HG02571 (cell line): ENCODE measurements around the gene ZBTB49.
"Not testable (repeated sequence)": the region's sequence is repeated elsewhere in the genome, so short reads cannot be mapped to it uniquely, and the experiment has no call there.

ENCODE experiments used
- ATAC-seq: cut with Tn5 transposase; IDR thresholded peaks from one replicate; pipeline ENCODE4 v1.9.1; 2021; ENCODE audit warnings: mild to moderate bottlenecking, moderate library complexity; ENCODE audit not compliant: unreplicated experiment

Gene ZBTB49, protein sequence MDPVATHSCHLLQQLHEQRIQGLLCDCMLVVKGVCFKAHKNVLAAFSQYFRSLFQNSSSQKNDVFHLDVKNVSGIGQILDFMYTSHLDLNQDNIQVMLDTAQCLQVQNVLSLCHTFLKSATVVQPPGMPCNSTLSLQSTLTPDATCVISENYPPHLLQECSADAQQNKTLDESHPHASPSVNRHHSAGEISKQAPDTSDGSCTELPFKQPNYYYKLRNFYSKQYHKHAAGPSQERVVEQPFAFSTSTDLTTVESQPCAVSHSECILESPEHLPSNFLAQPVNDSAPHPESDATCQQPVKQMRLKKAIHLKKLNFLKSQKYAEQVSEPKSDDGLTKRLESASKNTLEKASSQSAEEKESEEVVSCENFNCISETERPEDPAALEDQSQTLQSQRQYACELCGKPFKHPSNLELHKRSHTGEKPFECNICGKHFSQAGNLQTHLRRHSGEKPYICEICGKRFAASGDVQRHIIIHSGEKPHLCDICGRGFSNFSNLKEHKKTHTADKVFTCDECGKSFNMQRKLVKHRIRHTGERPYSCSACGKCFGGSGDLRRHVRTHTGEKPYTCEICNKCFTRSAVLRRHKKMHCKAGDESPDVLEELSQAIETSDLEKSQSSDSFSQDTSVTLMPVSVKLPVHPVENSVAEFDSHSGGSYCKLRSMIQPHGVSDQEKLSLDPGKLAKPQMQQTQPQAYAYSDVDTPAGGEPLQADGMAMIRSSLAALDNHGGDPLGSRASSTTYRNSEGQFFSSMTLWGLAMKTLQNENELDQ

DNA sequence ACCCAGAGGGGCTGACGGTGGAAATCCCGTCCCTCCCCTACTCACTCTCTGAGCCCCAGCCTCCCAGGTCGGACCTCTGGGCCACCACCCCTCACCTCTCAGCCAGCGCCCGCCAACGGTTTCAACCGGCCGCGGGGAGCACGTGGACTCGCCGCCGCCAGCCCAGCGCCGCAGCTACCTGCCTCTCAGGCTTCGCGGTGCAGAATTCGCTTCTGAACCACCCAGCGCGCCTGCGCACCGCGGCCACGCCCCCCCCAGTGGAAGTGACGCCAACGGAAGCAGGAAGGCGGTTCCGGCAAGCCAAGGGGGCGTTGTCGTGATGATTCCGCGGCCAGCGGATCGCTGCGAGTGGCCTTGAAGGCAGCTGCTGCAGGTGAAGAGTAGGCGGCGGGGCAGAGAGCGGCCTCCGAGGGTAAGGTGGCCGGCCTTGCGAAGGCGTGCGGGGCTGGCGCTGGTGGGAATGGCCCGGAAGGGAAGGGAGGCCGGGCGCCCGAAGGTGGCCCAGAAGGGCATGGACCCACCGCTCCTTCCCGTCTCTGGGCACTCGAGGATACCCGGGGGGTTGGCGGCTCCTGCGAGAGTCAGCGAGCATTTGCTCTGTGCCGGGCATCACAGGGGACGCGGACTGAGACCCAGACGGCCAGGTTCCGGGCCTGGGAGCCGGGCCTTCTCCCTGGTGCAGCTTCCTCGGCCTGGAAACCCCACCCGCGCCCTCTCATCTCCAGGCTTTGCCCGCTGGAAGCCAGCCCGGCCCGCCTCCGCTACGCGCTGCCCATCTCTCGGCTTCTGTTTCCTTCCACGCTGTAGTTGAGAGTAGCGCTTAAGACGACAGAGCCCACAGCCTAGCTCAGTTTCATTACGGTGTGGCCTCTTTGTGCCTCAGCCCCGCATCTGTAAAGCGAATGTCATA, at the start of gene ZBTB49, which contains the start of gene LYAR:
Gene ZBTB49 (plus strand): TSS at position 311 of the 910 bp plus-strand sequence. CDS start 9,695 bp downstream, outside the sequence.
Gene LYAR (minus strand): TSS at position 214 of the 910 bp plus-strand sequence. CDS start 6,412 bp downstream, outside the sequence.
- ATAC-seq, result peak; percentile 78

DNA sequence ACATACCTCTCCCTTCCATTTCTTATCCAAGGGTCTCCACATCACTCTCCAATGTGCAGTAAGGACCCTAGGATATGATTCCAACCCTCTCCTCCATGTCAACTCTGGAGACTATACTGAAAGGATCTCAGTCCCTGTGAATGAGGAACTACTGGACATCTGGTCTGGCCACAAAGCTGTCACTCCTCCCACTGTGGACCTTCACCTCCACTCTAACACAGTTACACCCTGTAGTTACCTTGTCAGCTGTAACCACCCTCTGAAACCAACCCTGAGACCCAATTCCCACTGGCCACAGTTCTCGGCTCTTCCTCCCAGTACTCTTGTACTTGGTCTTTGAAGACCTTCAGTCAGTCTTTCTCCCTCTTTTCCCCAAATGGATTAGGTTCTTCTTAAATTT, 44.9 kb upstream of the ZBTB49 start:
- ATAC-seq, result no peak

DNA sequence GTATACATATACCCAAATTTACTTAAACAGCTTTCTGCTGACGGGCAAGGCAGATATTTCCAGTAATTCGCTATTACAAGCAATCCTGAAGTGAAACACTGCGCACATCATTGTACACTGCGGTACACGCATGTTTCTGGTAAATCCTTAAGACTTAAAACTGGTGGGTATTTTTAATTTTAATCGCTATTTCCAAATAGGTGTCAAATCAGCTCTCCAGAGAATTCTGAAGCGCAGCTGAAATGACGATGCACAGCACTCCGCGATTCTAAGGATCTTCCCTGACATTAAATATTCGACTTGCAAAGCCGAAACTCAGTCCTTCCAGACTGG, 42.4 kb upstream of the ZBTB49 start:
- peak; percentile 5 for ATAC-seq

DNA sequence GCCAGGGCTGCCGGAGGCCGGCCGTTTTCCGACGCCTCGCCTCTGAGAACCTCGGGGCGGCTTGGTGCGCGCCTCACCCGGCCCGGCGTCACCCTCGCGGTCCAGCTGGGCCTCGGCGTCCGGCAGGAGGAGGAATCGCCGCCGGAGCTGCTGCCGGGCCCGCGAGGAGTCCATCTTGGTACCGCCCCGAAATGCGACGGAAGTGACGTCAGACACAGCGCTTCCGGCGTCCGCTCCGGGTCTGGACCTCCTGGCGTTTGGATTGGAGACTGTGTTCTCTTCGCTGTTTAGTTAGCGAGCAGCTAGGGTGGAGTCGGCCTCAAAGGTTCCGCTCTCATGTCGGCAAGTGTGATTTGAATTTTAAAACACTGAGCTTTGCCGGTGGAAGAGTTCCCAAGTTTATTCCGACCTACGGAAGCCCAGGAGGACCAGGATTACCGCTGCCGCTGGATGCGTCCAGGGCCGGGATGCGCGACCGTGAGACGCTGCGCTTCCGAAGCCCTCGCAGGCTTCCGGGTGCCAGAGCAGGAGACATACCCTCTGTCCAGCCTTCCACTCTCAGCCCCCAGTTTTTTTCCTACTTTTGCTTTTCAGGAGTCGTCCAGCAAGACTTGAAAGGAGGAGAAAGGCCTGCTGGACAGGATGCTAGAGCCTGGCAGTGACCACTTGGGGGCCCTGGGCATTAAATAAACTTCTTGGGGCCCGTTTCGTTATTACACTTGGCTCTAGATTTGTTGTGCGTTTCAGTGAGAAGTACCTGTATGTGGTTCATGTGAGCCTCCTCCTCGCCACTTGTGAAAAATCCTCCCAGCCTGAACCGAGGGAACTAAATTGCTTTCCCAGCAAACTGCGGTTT, 41.8 kb upstream of the ZBTB49 start, which contains the start of gene TMEM128:
Gene TMEM128 (minus strand): TSS at position 195 of the 856 bp plus-strand sequence. CDS start 21 bp downstream, at position 174.
- ATAC-seq, result peak; percentile 97

DNA sequence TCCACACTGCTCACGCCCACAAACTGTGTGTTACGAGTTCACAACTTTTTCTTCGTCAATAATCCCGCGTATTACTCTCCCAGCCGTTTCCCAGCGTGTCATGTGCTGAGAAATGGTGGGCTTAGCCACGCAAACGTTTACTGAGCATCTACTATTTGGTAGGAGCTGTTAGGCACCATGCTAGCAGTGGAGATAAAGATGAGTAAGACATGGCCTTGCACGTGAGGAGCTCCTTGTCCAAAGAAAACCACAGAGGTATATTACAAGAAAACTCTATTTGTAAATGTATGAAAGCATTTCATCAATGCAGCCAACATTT, 41.2 kb upstream of the ZBTB49 start:
- no peak for ATAC-seq

DNA sequence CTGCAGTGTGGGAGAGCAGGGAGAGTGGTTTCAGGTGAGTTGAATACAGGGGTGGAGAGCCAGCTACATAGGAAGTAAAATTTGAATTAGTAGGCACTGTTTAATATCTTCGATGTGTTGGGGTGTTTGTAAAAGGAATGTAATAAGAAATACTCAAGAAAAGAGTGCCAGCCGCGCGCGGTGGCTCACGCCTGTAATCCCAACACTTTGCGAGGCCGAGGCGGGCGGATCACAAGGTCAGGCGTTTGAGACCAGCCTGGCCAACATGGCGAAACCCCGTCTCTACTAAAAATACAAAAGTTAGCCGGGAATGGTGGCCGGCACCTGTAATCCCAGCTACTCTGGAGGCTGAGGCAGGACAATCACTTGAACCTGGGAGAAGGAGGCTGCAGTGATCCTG, 40.7 kb upstream of the ZBTB49 start:
- not testable (repeated sequence) for ATAC-seq

DNA sequence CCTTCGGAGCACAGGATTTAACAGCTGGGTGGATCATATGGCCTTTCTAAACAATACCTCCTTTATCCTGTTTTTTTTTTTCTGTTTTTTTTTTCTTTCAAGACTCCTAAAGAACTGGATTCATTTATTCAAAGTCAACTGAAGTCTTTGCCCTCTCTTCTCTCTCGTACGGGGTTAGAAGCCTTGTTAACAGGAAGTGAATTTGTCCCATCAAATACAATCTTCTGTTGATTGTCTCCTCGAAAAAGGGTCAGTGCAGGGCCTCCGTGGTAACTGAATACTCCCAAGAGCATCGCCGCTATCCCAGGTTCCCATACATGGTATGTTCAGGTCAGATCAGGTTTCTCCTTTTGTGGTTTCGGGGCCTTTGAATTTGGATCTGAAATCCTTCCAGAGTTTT, 40.2 kb upstream of the ZBTB49 start:
- no peak for ATAC-seq

DNA sequence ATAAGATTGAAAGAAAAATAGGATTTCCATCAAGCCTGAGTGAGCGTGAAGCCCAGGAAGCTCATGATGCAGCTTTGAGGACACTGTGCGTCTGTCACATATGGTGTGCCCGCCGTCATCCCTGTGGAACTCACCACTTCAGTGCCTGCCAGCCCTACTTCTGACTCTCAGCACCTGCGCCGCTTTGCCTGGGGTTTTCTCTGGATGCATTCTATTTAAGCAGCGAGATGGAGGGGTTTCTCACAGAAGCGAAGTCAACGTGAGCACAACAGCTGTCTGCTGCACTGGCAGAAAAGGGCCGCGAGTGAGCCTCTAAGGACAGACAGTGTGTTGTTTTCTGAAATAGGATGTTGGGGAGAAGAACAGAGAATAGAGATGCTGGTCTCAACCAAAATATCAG, 35.9 kb upstream of the ZBTB49 start:
- no peak for ATAC-seq

DNA sequence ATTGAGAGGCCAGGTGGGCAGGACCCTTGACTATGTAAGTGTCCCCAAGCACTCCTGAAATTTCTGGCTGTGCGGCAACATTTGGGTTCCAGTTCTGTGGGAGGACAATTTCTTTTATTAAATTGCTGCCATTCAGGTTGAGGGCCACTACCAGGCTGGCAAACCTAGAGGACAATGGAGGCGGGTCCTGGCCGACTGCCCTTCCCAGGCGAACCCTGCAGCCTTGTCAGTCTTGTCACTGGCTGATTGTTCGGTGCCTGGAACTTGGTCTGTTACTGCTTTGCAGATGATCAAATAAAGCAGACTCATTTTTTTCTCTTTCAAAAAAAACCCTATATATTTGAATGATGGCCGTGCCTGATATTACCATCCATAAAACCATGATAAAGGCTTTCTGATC, 35.4 kb upstream of the ZBTB49 start:
- ATAC-seq, result no peak

DNA sequence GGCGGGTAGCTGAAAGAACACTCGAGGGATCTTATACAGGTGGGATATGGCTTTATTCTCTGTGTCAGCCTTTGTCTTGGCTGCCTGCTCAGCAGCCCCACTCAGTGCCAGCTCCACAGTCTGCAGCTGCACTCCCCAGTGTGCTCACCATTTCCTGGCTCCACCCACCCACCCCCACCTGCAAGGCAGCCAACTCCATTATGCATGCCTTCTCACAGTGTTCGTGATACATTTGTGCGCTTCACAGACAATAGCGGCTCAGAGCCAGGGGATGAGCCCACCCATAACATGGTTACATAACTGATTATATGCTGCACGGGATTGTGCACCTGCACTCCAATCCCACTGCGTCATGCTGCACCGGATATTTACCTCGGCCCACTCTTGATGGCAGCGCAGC, 33.3 kb upstream of the ZBTB49 start:
- ATAC-seq, result no peak

DNA sequence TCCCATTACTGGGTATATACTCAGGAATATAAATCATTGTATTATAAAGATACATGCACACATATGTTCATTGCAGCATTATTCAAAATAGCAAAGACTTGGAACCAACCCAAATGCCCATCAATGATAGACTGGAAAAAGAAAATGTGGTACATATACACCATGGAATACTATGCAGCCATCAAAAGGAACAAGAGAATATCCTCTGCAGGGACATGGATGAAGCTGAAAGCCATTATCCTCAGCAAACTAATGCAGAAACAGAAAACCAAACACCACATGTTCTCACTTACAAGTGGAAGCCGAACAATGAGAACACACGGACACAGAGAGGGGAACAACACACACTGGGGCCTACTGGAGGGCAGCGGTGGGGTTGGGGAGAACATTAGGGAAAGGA, 32.3 kb upstream of the ZBTB49 start:
- not testable (repeated sequence) for ATAC-seq

DNA sequence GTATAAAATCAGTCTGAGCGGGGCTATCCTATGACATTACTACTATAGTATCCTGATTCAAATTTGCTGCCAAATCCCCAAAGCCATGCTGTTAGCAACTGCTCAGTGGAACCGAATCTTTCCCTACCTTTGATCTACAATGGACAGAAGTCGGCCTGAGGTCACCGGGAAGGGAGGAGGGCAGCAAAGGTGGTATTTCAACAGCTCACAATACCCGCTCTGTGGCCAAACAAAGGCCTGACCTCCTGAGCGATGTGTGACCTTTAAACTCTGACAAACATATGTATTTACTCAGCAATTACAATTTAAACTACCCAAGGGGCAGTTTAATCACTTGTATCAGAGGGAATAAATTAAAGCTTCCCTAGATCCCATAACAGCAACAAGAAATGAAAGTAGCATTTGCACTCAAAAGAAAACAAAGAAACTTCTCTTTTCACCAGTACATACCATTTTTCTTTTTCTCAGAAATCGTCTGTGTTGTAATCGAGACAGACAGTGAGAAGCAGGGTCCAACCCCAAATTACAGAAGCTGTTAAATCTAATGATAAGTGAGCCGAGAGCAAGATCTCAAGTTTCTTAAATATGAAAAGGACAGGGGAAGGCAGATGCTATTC, 30.5 kb upstream of the ZBTB49 start:
- ATAC-seq, result no peak

DNA sequence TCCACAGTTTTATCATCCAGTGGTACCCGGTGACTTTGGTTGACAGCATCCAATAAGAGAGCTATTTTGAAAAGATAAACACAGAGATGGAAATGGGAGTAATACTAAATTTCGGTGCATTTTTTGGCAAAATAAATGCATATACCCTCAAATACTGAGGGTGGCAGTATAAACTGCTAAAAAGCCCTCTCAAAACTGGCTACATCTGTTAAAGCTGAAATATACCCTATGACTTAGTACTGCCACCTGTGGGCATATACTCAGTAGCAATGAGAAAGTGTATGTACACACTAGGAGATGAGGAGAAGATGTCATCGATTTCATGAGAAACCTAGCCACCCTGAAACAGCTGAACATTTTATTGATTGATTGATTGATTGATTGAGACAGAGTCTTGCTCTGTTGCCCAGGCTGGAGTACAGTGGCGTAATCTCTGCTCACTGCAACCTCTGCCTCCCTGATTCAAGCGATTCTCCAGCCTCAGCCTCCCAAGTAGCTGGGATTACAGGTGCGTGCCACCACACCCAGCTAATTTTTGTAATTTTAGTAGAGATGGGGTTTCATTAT, 29.8 kb upstream of the ZBTB49 start:
- no peak for ATAC-seq

DNA sequence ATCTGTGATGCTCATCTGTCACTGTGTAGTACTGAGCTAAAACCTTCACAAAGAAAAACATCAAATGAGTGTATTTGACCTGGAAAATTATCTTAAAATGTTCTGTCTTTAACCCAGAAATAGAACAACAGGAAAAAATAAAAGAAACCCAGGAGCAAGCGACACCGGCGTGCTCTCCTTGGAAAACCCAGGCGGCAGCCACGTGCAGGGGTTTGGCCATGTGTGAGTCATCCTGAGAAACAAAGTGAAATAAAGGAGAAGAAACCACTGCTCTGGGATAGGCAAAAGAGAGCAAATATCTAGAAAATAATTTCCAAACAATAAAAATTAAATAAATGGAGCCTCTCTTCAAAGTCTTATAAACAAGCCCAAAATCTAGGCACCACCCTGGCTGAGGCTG, 22.1 kb upstream of the ZBTB49 start:
- no peak for ATAC-seq

DNA sequence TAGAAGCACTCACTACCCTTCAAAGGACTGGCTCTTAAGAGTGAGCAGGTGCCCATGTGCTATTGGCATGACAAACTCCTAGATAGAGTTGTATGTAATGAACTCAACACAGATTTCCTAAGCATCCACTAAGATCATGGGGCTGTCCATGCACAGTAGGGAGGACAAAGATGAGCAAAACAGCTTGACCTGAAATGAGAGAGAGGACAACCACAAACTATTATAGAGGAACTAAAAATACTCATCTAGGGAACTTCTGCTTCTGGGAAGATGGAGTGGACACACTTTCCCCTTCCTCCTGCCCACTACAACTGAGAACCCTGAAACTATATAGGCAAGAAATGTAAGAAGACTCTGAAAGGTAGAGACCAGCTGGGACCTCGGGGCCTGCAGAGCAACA, 21.3 kb upstream of the ZBTB49 start:
- ATAC-seq, result no peak

DNA sequence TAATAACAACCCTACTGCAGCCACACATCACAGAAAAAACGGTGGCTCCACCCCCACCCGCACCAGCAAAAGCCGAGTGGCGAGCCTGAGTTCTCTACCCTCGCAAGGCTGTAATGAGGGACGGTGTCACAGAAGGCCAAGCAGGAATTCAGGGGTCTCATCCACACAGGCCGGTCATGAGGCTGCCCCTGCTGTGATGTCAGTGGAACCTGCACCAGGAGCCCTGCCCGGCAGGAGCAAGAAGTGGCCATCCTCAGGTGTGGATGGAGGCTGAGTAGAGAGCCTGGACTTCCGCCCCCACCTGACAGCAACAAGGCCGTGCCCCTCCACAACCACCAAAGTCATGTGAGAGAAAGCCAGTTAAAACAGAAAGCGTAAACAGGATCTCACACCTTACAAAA, 20.7 kb upstream of the ZBTB49 start:
- ATAC-seq, result no peak

DNA sequence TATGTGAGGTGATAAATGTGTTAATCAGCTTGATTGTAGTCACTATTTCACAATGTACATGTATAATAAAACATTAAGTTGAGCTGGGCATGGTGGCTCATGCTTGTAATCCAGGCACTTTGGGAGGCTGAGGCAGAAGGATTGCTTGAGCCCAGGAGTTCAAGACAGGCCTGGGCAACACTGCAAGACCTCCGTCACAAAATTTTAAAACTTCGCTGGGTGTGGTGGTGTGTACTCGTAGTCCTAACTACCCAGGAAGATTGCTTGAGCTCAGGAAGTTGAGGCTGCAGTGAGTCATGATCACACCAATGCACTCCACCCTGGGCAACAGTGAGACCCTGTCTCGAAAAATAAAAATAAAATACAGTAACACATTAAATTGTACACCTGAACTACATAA, 20.2 kb upstream of the ZBTB49 start:
- no peak for ATAC-seq

DNA sequence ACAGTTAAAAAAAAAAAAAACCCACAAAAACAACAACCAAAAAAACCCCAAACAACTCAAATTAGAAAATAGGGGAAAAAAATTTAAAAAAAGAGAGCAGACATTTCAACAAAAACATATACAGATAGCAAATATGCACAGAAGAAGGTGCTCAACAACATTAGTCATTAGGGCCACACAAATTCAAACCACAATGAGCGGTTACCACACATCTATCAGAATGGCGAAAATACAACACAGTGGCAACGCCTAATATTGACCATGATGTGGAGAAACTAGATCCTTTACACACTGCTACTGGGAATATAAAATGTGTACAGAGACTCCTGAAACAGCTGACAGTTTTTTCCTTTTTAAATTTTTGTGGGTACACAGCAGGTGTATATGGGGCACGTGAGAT, 19.5 kb upstream of the ZBTB49 start:
- no peak for ATAC-seq

DNA sequence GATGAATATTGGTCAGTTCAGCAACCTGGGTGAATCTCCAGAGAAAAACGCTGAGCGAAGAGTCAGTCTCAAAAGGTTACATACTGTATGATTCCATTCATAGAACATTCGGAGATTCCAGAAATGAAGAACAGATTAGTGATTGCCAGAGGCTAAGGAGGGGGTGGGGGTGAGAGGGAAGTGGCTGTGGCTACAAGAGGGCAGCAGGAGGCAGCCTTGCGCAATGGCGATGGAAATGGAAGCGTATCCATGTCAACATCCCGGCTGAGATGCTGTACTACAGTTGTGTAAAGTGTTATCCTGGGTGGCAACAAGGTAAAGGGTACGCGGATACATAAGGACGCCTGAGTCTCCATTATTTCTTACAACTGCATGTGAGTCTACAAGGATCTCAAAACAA, 18.1 kb upstream of the ZBTB49 start:
- ATAC-seq, result no peak

DNA sequence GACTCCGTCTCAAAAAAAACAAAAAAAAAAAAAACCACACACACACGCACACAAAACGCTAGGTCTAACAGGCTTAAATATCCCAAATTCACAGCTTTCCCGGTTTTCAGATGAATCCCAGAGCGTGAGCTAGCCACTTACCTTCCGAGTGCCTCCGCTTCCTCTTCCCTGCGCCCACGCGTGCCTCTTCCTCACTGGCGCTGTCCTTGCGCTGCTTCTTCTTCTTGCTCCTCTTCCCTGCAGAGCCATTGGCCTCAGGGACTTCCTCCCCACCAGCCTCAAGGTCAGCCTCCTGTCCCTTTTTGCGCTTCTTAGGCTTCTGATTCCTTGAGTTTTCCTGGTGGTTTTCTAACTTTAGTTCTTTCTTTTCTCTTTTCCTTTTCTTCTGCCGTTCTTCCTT, 15.8 kb upstream of the ZBTB49 start:
- no peak for ATAC-seq
